H9 (cell line): ENCODE measurements around the gene C8G. TPM values are rescaled to one million over a fixed set of nuclear protein-coding genes. Genes with fewer than 3 reads are reported as not detected.
A peak's percentile ranks its signal among the peaks of the same experiment; 100 is the strongest.

Experiments used
- DNase-seq: peaks from one replicate; pipeline ENCODE4 v3.0.0-alpha.2; 2017
- H2AFZ ChIP-seq: one replicate; pipeline ENCODE4 v1.6.1; 2013; ENCODE audit warnings: mild to moderate bottlenecking, low read length, control low read depth, moderate library complexity
- H2AK5ac ChIP-seq: 2 replicates; pipeline ENCODE4 v1.6.1; 2013; ENCODE audit warnings: low read length, control low read depth, mixed read lengths; ENCODE audit not compliant: insufficient read length
- H2BK120ac ChIP-seq: one replicate; pipeline ENCODE4 v1.6.1; 2013; ENCODE audit warnings: low read depth, mild to moderate bottlenecking, low read length, control low read depth, inconsistent platforms; ENCODE audit not compliant: poor library complexity, severe bottlenecking
- H2BK12ac ChIP-seq: 2 replicates; pipeline ENCODE4 v1.6.1; 2013; ENCODE audit warnings: low read length, control low read depth, mixed read lengths, low read depth; ENCODE audit not compliant: insufficient read length
- H2BK15ac ChIP-seq: 2 replicates; pipeline ENCODE4 v1.6.1; 2013; ENCODE audit warnings: low read depth, low read length, control low read depth
- H2BK20ac ChIP-seq: one replicate; pipeline ENCODE4 v1.6.1; 2013; ENCODE audit warnings: low read depth, mild to moderate bottlenecking, low read length, control low read depth, inconsistent platforms; ENCODE audit not compliant: poor library complexity, severe bottlenecking
- H2BK5ac ChIP-seq: 2 replicates; pipeline ENCODE4 v1.6.1; 2013; ENCODE audit warnings: low read length, control low read depth, mixed read lengths; ENCODE audit not compliant: insufficient read length
- H3K14ac ChIP-seq: 2 replicates; pipeline ENCODE4 v1.6.1; 2013; ENCODE audit warnings: low read length, control low read depth; ENCODE audit not compliant: insufficient read depth
- H3K18ac ChIP-seq: 2 replicates; pipeline ENCODE4 v1.6.1; 2013; ENCODE audit warnings: low read depth, mild to moderate bottlenecking, mixed read lengths, low read length, control low read depth; ENCODE audit not compliant: insufficient read length
- H3K23ac ChIP-seq: 2 replicates; pipeline ENCODE4 v1.6.1; 2013; ENCODE audit warnings: low read length, control low read depth, mixed read lengths, low read depth; ENCODE audit not compliant: insufficient read length
- H3K23me2 ChIP-seq: 2 replicates; pipeline ENCODE4 v1.6.1; 2013; ENCODE audit warnings: low read depth, mild to moderate bottlenecking, mixed read lengths, low read length, control low read depth; ENCODE audit not compliant: insufficient read length, poor library complexity, severe bottlenecking
- H3K27ac ChIP-seq: 2 replicates; pipeline ENCODE4 v1.5.1; 2013; ENCODE audit warnings: low read length, control low read depth, mixed read lengths, low read depth; ENCODE audit not compliant: insufficient read length
- H3K27me3 ChIP-seq: 2 replicates; pipeline ENCODE4 v1.6.1; 2013; ENCODE audit warnings: low read length, control low read depth, inconsistent platforms; ENCODE audit not compliant: insufficient read depth
- H3K4ac ChIP-seq: 2 replicates; pipeline ENCODE4 v1.6.1; 2013; ENCODE audit warnings: low read depth, mild to moderate bottlenecking, control low read depth, inconsistent platforms, low read length, moderate library complexity
- H3K4me1 ChIP-seq: 2 replicates; pipeline ENCODE4 v1.6.1; 2013; ENCODE audit warnings: low read length, control low read depth, inconsistent platforms; ENCODE audit not compliant: insufficient read depth
- H3K4me2 ChIP-seq: 2 replicates; pipeline ENCODE4 v1.6.1; 2013; ENCODE audit warnings: low read length, control low read depth, mixed read lengths; ENCODE audit not compliant: insufficient read length, insufficient read depth
- H3K56ac ChIP-seq: 2 replicates; pipeline ENCODE4 v1.6.1; 2013; ENCODE audit warnings: low read depth, mild to moderate bottlenecking, mixed read lengths, low read length, control low read depth; ENCODE audit not compliant: insufficient read length
- H3K79me1 ChIP-seq: 2 replicates; pipeline ENCODE4 v1.6.1; 2013; ENCODE audit warnings: low read depth, mild to moderate bottlenecking, moderate library complexity, low read length, control low read depth, inconsistent platforms; ENCODE audit not compliant: insufficient read depth, poor library complexity, severe bottlenecking
- H3K79me2 ChIP-seq: 2 replicates; pipeline ENCODE4 v1.6.1; 2013; ENCODE audit warnings: low read length, control low read depth, inconsistent platforms; ENCODE audit not compliant: insufficient read depth
- H3K9ac ChIP-seq: 2 replicates; pipeline ENCODE4 v1.6.1; 2013; ENCODE audit warnings: low read length, control low read depth, mixed read lengths; ENCODE audit not compliant: insufficient read length; ENCODE audit errors: extremely low read depth
- H3K9me3 ChIP-seq: one replicate; pipeline ENCODE4 v1.6.1; 2013; ENCODE audit warnings: low read depth, low read length, inconsistent platforms; ENCODE audit not compliant: control insufficient read depth
- H3T11ph ChIP-seq: one replicate; pipeline ENCODE4 v1.6.1; 2013; ENCODE audit warnings: mild to moderate bottlenecking, low read length, control low read depth, inconsistent platforms
- H4K20me1 ChIP-seq: one replicate; pipeline ENCODE4 v1.6.1; 2013; ENCODE audit not compliant: control insufficient read depth, insufficient read length, insufficient read depth
- H4K5ac ChIP-seq: 2 replicates; pipeline ENCODE4 v1.6.1; 2013; ENCODE audit warnings: low read depth, mild to moderate bottlenecking, mixed read lengths, low read length, control low read depth; ENCODE audit not compliant: insufficient read length
- H4K8ac ChIP-seq: replicated peaks from 2 replicates; pipeline ENCODE4 v1.6.1; 2013; ENCODE audit warnings: low read length, control low read depth, mixed read lengths, low read depth; ENCODE audit not compliant: insufficient read length
- H4K91ac ChIP-seq: 2 replicates; pipeline ENCODE4 v1.6.1; 2013; ENCODE audit warnings: low read depth, mild to moderate bottlenecking, moderate library complexity, mixed read lengths, low read length, control low read depth; ENCODE audit not compliant: insufficient read length
- H3K27ac Mint-ChIP-seq, 3 experiments: 2 replicates in 2 of 3; 3 replicates in 1 of 3; pipeline ENCODE4 v1.8.0; 2020 to 2021; ENCODE audit warnings: mixed read lengths in 3 of 3, mild to moderate bottlenecking in 1 of 3, moderate library complexity in 1 of 3
- H3K27me3 Mint-ChIP-seq: 2 replicates; pipeline ENCODE4 v1.8.0; 2021; ENCODE audit warnings: low read depth, mild to moderate bottlenecking, moderate library complexity, mixed read lengths
- H3K36me3 Mint-ChIP-seq, 3 experiments: 2 replicates in 2 of 3; 3 replicates in 1 of 3; pipeline ENCODE4 v1.8.0; 2020 to 2021; ENCODE audit warnings: low read depth in 3 of 3, mixed read lengths in 3 of 3; ENCODE audit not compliant: insufficient read depth in 1 of 3
- H3K4me1 Mint-ChIP-seq, 2 experiments: 2 replicates each; pipeline ENCODE4 v1.8.0; 2020; ENCODE audit warnings: mixed read lengths in 2 of 2
- H3K4me3 Mint-ChIP-seq, 2 experiments: 2 replicates in 1 of 2; 3 replicates in 1 of 2; pipeline ENCODE4 v1.8.0; 2020 to 2021; ENCODE audit warnings: mild to moderate bottlenecking in 2 of 2, mixed read lengths in 2 of 2, moderate library complexity in 1 of 2
- H3K9me3 Mint-ChIP-seq, 2 experiments: 2 replicates in 1 of 2; 3 replicates in 1 of 2; pipeline ENCODE4 v1.8.0; 2020; ENCODE audit warnings: mild to moderate bottlenecking in 2 of 2, mixed read lengths in 2 of 2, moderate library complexity in 1 of 2
- CTCF ChIP-seq: fragments of 200-600 bp; sonication (generic); conservative IDR thresholded peaks from 3 replicates; pipeline ENCODE4 v1.8.0; 2021; ENCODE audit warnings: antibody characterized with exemption, mild to moderate bottlenecking
- WGBS: extraction: QIAGEN DNeasy Blood & Tissue Kit; methylation state at CpG from one replicate; pipeline ENCODE4 v1.1.7; 2013; ENCODE audit warnings: missing lambda C conversion rate, low lambda C conversion rate, mixed read lengths; ENCODE audit not compliant: insufficient read length; ENCODE audit errors: extremely low coverage; 5-methylcytosine and 5-hydroxymethylcytosine counted together
- total RNA-seq: library from RNA; stranded (reverse); gene quantifications from 2 replicates; pipeline ENCODE4 v1.2.1, GENCODE V29; 2021

Gene C8G
- total RNA-seq, 1 experiment from 2014 or later: 0.96 TPM

- Histone ChIP-seq H3K14ac (no peak overlapping the region), H3K23me2 (peaks cover 9% of the 10 kb centered on the region), H2BK120ac (no peak overlapping the region), H4K8ac (no peak overlapping the region), H2AK5ac (no peak overlapping the region), H3K9me3 (no peaks in the 10 kb centered on the region), H3K27me3 (no peaks in the 10 kb centered on the region), H4K20me1 (no peaks in the 10 kb centered on the region), H3T11ph (no peak overlapping the region), H3K79me1 (no peaks in the 10 kb centered on the region), H3K4me2 (no peak overlapping the region), H3K27ac (no peak overlapping the region), H2AFZ (no peak overlapping the region), H2BK12ac (no peak overlapping the region), H3K4me1 (no peaks in the 10 kb centered on the region; the same call in 1 of the 2 replicates), H2BK5ac (no peak overlapping the region), H2BK15ac (no peak overlapping the region), H4K5ac (no peak overlapping the region), H3K23ac (no peak overlapping the region), H3K79me2 (no peaks in the 10 kb centered on the region), H3K56ac (no peak overlapping the region), H3K9ac (no peak overlapping the region), H2BK20ac (no peak overlapping the region), H3K4ac (no peak overlapping the region), H4K91ac (no peak overlapping the region), H3K18ac (no peak overlapping the region)
- H3K4me1 Mint-ChIP-seq: peaks cover 2 to 16% of the 10 kb centered on the region in 2 experiments
- H3K9me3 Mint-ChIP-seq: no peaks in the 10 kb centered on the region
- H3K36me3 Mint-ChIP-seq: peaks cover 0 to 3% (median 0%) of the 10 kb centered on the region in 3 experiments; a peak in 1 of 7 replicates
- H3K4me3 Mint-ChIP-seq: 0 out of 5 replicates have a peak overlapping the region, but pooled peaks of 1 of the 2 experiments have one; percentile 10
- no peak for DNase-seq
- no CpG with 5 or more reads among the region's 16 CpGs for WGBS
- no peak overlapping the region for H3K27ac Mint-ChIP-seq
- H3K27me3 Mint-ChIP-seq: peaks cover 7% of the 10 kb centered on the region
- no peak for TF ChIP-seq CTCF
Observed at GRCh38 chr9:136980669-136981478, 35.8 kb downstream of the C8G start.
